HepG2 (cell line): ENCODE results near the gene MUL1. TPM values are rescaled to one million over a fixed set of nuclear protein-coding genes. Genes with fewer than 3 reads are reported as not detected.

Experiments used
- ARNT2 ChIP-seq: sonication (generic); formaldehyde crosslinking; IDR thresholded peaks from 2 replicates; pipeline ENCODE4 v1.8.0; 2022; ENCODE audit warnings: mild to moderate bottlenecking, low read depth, missing genetic modification reagents, moderate library complexity
- CSRNP1 ChIP-seq: sonication (generic); formaldehyde crosslinking; IDR thresholded peaks from 2 replicates; pipeline ENCODE4 v1.8.1; 2023; ENCODE audit warnings: mild to moderate bottlenecking, missing genetic modification reagents
- EP300 ChIP-seq, 3 experiments: sonication (generic) in 1 of 3; formaldehyde crosslinking in 1 of 3; IDR thresholded peaks; 2 replicates each; pipeline versions ENCODE4 v1.5.1 to v1.6.1; 2011 to 2020; ENCODE audit warnings: low read depth in 2 of 3, low read length in 2 of 3, borderline replicate concordance in 1 of 3, improper control_type of control experiment in 1 of 3, mild to moderate bottlenecking in 1 of 3, missing genetic modification reagents in 1 of 3, moderate library complexity in 1 of 3
- ERF ChIP-seq: IDR thresholded peaks from 2 replicates; pipeline ENCODE4 v1.6.1; 2018; ENCODE audit warnings: missing biosample characterization, missing genetic modification reagents
- GZF1 ChIP-seq: sonication (generic); formaldehyde crosslinking; IDR thresholded peaks from 2 replicates; pipeline ENCODE4 v1.5.1; 2020; ENCODE audit warnings: mild to moderate bottlenecking, missing genetic modification reagents
- JDP2 ChIP-seq: sonication (generic); formaldehyde crosslinking; IDR thresholded peaks from 2 replicates; pipeline ENCODE4 v1.8.1; 2022; ENCODE audit warnings: missing genetic modification reagents, borderline replicate concordance
- KMT2B ChIP-seq: IDR thresholded peaks from 2 replicates; pipeline ENCODE4 v1.6.1; 2016; ENCODE audit warnings: missing genetic modification reagents, missing compliant biosample characterization
- MYPOP ChIP-seq: sonication (generic); formaldehyde crosslinking; IDR thresholded peaks from 2 replicates; pipeline ENCODE4 v1.8.1; 2023; ENCODE audit warnings: mild to moderate bottlenecking, moderate library complexity, missing genetic modification reagents
- NFKBIZ ChIP-seq: IDR thresholded peaks from 2 replicates; pipeline ENCODE4 v1.6.1; 2018; ENCODE audit warnings: missing genetic modification reagents, missing compliant biosample characterization
- NR2F6 ChIP-seq, 2 experiments: IDR thresholded peaks; 2 replicates each; pipeline ENCODE4 v1.6.1; 2016; ENCODE audit warnings: antibody characterized with exemption in 1 of 2, mild to moderate bottlenecking in 1 of 2
- POLR2G ChIP-seq: fragments of 200-400 bp; formaldehyde crosslinking; IDR thresholded peaks from 2 replicates; pipeline ENCODE4 v1.6.1; 2018; ENCODE audit warnings: mild to moderate bottlenecking, low read depth, low read length, moderate library complexity
- TGIF2 ChIP-seq: IDR thresholded peaks from 2 replicates; pipeline ENCODE4 v1.6.1; 2016; ENCODE audit warnings: control low read depth, missing compliant biosample characterization
- ZFP91 ChIP-seq: sonication (generic); formaldehyde crosslinking; IDR thresholded peaks from 2 replicates; pipeline ENCODE4 v1.9.0; 2022; ENCODE audit warnings: missing genetic modification reagents, mild to moderate bottlenecking, borderline replicate concordance
- ZNF598 ChIP-seq: sonication (generic); formaldehyde crosslinking; IDR thresholded peaks from 2 replicates; pipeline ENCODE4 v1.5.1; 2020; ENCODE audit warnings: mild to moderate bottlenecking, missing genetic modification reagents, borderline replicate concordance
- ZNF740 ChIP-seq: sonication (generic); formaldehyde crosslinking; IDR thresholded peaks from 2 replicates; pipeline ENCODE4 v1.4.0; 2020; ENCODE audit warnings: missing genetic modification reagents
- ZNF883 ChIP-seq: sonication (generic); formaldehyde crosslinking; IDR thresholded peaks from 2 replicates; pipeline ENCODE4 v1.5.1; 2020; ENCODE audit warnings: mild to moderate bottlenecking, missing genetic modification reagents; ENCODE audit errors: not compliant biosample characterization
- polyA plus RNA-seq, 8 experiments: library from polyadenylated mRNA; depleted of rRNA in 3 of 8; stranded (reverse) in 7 of 8; unstranded in 1 of 8; fragments of >200 nt; fragmentation: Illumina TruSeq in 4 of 8; extraction: Trizol in 4 of 8; gene quantifications; 2 replicates each; pipeline versions ENCODE4 v1.2.1 to v1.2.3, GENCODE V29; 2011 to 2016; ENCODE audit warnings: low read depth in 4 of 8, missing spikeins in 1 of 8, mixed read lengths in 1 of 8; ENCODE audit not compliant: insufficient read depth in 1 of 8
- total RNA-seq, 5 experiments: library from RNA; depleted of rRNA; stranded (reverse); fragments of >200 nt; fragmentation: Illumina TruSeq; extraction: Trizol; gene quantifications; 2 replicates each; pipeline ENCODE4 v1.2.3, GENCODE V29; 2016; ENCODE audit warnings: low read depth in 1 of 5
- TF ChIP-seq, protein P1 (sequence below): sonication (generic); formaldehyde crosslinking; IDR thresholded peaks from 2 replicates; pipeline ENCODE4 v1.4.0; 2020; ENCODE audit warnings: missing genetic modification reagents
- TF ChIP-seq, protein P2 (sequence below): sonication (generic); formaldehyde crosslinking; IDR thresholded peaks from 2 replicates; pipeline ENCODE4 v1.9.0; 2022; ENCODE audit warnings: low read depth, missing genetic modification reagents

MUL1 gene
- total and polyA plus RNA-seq, 2 of the 13 experiments (the other 11 are each of a cell fraction or from before 2014, with no cell fraction given) = 21.5 to 26.5 TPM

DNA sequence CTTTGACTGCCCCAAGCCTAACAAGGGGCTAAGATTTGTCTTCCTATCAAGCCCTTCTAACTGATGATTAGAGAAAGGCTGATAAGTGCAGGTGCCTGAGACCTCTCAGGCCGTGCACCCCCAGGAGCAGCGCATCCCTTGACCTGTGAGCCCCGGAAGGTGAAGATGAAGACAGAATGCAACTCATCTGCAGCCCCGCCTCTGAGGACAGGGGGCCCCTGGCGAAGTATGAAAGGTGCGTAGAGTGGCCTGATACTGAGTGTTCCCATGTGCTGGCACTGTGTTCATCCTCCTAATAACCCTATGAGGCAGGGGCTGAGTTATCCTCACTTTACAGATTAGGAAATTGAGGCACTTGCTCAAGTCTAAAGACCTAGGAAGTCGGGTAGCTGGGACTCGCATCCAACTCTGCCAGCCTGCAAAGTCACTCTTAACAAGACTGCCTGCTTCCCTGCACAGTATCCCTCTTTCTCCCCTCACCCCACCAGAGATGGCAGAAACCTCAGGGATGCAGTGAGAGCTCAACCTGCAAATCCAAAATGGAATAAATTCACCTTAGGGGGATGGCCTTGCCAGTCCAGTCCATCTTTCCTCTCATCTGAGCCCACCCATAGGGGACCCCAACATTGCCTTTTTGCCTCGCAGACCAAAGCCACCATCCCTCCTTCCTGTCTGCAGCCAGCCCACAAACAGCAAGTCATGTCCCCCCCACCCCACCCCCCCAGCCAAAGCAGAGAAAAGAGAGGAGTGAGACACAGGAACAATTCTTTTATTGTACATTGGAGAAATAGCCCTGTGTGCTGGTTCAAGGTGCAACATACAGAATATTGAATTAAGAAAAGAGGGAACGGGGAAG is 26.1 kb downstream of the MUL1 start (continued):
- TF ChIP-seq ZNF740 = peak; percentile 75
- no peak for TF ChIP-seq KMT2B (CRISPR knock-in tag)
- peak; percentile 87 for TF ChIP-seq POLR2G
- no peak for TF ChIP-seq TGIF2 (CRISPR knock-in tag)
- TF ChIP-seq ZNF598 (CRISPR knock-in tag) = 0 out of 2 replicates have a peak, but pooled peaks have one; percentile 18
- TF ChIP-seq NFKBIZ = 0 out of 2 replicates have a peak, but pooled peaks have one; percentile 46
- TF ChIP-seq, protein P1, sequence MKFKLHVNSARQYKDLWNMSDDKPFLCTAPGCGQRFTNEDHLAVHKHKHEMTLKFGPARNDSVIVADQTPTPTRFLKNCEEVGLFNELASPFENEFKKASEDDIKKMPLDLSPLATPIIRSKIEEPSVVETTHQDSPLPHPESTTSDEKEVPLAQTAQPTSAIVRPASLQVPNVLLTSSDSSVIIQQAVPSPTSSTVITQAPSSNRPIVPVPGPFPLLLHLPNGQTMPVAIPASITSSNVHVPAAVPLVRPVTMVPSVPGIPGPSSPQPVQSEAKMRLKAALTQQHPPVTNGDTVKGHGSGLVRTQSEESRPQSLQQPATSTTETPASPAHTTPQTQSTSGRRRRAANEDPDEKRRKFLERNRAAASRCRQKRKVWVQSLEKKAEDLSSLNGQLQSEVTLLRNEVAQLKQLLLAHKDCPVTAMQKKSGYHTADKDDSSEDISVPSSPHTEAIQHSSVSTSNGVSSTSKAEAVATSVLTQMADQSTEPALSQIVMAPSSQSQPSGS (CRISPR knock-in tag) = 0 out of 2 replicates have a peak, but pooled peaks have one; percentile 16
- peak; percentile 68; the same call in 1 of the 2 replicates for TF ChIP-seq ARNT2 (CRISPR knock-in tag)
- TF ChIP-seq MYPOP = 0 out of 2 replicates have a peak, but pooled peaks have one; percentile 28
- TF ChIP-seq, protein P2, sequence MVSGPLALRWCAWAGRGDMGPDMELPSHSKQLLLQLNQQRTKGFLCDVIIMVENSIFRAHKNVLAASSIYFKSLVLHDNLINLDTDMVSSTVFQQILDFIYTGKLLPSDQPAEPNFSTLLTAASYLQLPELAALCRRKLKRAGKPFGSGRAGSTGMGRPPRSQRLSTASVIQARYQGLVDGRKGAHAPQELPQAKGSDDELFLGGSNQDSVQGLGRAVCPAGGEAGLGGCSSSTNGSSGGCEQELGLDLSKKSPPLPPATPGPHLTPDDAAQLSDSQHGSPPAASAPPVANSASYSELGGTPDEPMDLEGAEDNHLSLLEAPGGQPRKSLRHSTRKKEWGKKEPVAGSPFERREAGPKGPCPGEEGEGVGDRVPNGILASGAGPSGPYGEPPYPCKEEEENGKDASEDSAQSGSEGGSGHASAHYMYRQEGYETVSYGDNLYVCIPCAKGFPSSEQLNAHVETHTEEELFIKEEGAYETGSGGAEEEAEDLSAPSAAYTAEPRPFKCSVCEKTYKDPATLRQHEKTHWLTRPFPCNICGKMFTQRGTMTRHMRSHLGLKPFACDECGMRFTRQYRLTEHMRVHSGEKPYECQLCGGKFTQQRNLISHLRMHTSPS (CRISPR knock-in tag) = no peak
- peak; percentile 57; the same call in 1 of the 2 replicates for TF ChIP-seq NR2F6 (IDR thresholded peaks at IDR 0.05)
- peak; percentile 51; the same call in 1 of the 2 replicates for TF ChIP-seq NR2F6 (CRISPR knock-in tag; IDR thresholded peaks at IDR 0.05)
- TF ChIP-seq ERF (CRISPR knock-in tag) = no peak
- TF ChIP-seq EP300 (IDR thresholded peaks at IDR 0.05; ENCODE audit: low read depth in 2 of 2, low read length in 2 of 2) = 0 out of 4 replicates have a peak, but pooled peaks of 1 of the 2 experiments have one; percentile 6
- TF ChIP-seq EP300 (CRISPR knock-in tag; IDR thresholded peaks at IDR 0.05; ENCODE audit: borderline replicate concordance) = no peak
- peak; percentile 22 for TF ChIP-seq ZNF883 (CRISPR knock-in tag)
- no peak for TF ChIP-seq JDP2
- TF ChIP-seq CSRNP1 = no peak
- 0 out of 2 replicates have a peak, but pooled peaks have one; percentile 48 for TF ChIP-seq GZF1 (CRISPR knock-in tag)
- TF ChIP-seq ZFP91 (CRISPR knock-in tag) = peak; percentile 22; the same call in 1 of the 2 replicates
